K562 (cell line): ENCODE measurements around the gene SVIP. TPM values are rescaled to one million over a fixed set of nuclear protein-coding genes. Genes with fewer than 3 reads are reported as not detected.

Experiments
- ASH1L ChIP-seq: fragments of 450-650 bp; IDR thresholded peaks from 2 replicates; pipeline ENCODE4 v1.6.1; 2018; ENCODE audit warnings: borderline replicate concordance, mild to moderate bottlenecking, low read depth; ENCODE audit not compliant: partially characterized antibody
- CAMTA2 ChIP-seq: fragments of 250-450 bp; sonication (Bioruptor Pico); conservative IDR thresholded peaks from 2 replicates; pipeline ENCODE4 v1.5.1; 2022
- CBX1 ChIP-seq: sonication (generic); IDR thresholded peaks from 2 replicates; pipeline ENCODE4 v1.6.1; 2016; ENCODE audit warnings: antibody characterized with exemption, low read depth, mild to moderate bottlenecking
- CHCHD3 ChIP-seq: fragments of 250-450 bp; sonication (Bioruptor Pico); IDR thresholded peaks from 2 replicates; pipeline ENCODE4 v2.1.2; 2022; ENCODE audit warnings: mild to moderate bottlenecking
- COPS2 ChIP-seq: fragments of 450-650 bp; conservative IDR thresholded peaks from 2 replicates; pipeline ENCODE4 v1.6.1; 2016; ENCODE audit warnings: mild to moderate bottlenecking, moderate library complexity
- EP300 ChIP-seq: IDR thresholded peaks from 2 replicates; pipeline ENCODE4 v1.6.1; 2012; ENCODE audit warnings: low read length, improper control_type of control experiment
- FOXA1 ChIP-seq: fragments of 450-650 bp; IDR thresholded peaks from 2 replicates; pipeline ENCODE4 v1.6.1; 2016; ENCODE audit warnings: mild to moderate bottlenecking, borderline replicate concordance
- GTF2E2 ChIP-seq: fragments of 200-800 bp; sonication (Bioruptor generic); IDR thresholded peaks from 2 replicates; pipeline ENCODE4 v1.6.1; 2016; ENCODE audit warnings: missing genetic modification characterization, missing compliant biosample characterization
- KAT7 ChIP-seq: sonication (generic); formaldehyde crosslinking; IDR thresholded peaks from 2 replicates; pipeline ENCODE4 v1.8.0; 2022; ENCODE audit warnings: missing genetic modification reagents, mild to moderate bottlenecking, borderline replicate concordance
- MAX ChIP-seq: sonication (generic); formaldehyde crosslinking; IDR thresholded peaks from 2 replicates; pipeline ENCODE4 v1.9.0; 2022; ENCODE audit warnings: mild to moderate bottlenecking, missing genetic modification reagents
- MEF2A ChIP-seq: IDR thresholded peaks from 2 replicates; pipeline ENCODE4 v1.6.1; 2011; ENCODE audit warnings: low read depth, mild to moderate bottlenecking, low read length, moderate library complexity; ENCODE audit not compliant: control insufficient read depth
- MNT ChIP-seq, 2 experiments: fragments of 450-650 bp; conservative IDR thresholded peaks; 2 replicates each; pipeline ENCODE4 v1.6.1; 2017; ENCODE audit warnings: mild to moderate bottlenecking in 2 of 2, moderate library complexity in 2 of 2
- MTA3 ChIP-seq: fragments of 450-650 bp; formaldehyde crosslinking; IDR thresholded peaks from 2 replicates; pipeline ENCODE4 v1.6.1; 2017; ENCODE audit warnings: mild to moderate bottlenecking, borderline replicate concordance
- NFE2 ChIP-seq: IDR thresholded peaks from 2 replicates; pipeline ENCODE4 v1.6.1; 2014; ENCODE audit warnings: antibody characterized with exemption, low read depth
- POLR2A ChIP-seq: fragments of 450-650 bp; conservative IDR thresholded peaks from 2 replicates; pipeline ENCODE4 v1.6.1; 2016
- POLR2H ChIP-seq: IDR thresholded peaks from 2 replicates; pipeline ENCODE4 v1.6.1; 2016; ENCODE audit warnings: missing genetic modification characterization, low read depth, mild to moderate bottlenecking, control low read depth, missing compliant biosample characterization, moderate library complexity
- RFX7 ChIP-seq: fragments of 250-450 bp; sonication (Bioruptor Pico); IDR thresholded peaks from 2 replicates; pipeline ENCODE4 v1.5.1; 2021; ENCODE audit warnings: mild to moderate bottlenecking
- SNIP1 ChIP-seq: fragments of 450-650 bp; IDR thresholded peaks from 2 replicates; pipeline ENCODE4 v1.7.1; 2017; ENCODE audit warnings: low read depth, mild to moderate bottlenecking
- SP2 ChIP-seq: IDR thresholded peaks from 2 replicates; pipeline ENCODE4 v1.6.1; 2011; ENCODE audit warnings: mild to moderate bottlenecking, low read depth, low read length, moderate library complexity; ENCODE audit not compliant: poor library complexity, severe bottlenecking; ENCODE audit errors: extremely low read depth
- TAF7 ChIP-seq: fragments of 450-650 bp; IDR thresholded peaks from 2 replicates; pipeline ENCODE4 v1.6.1; 2016; ENCODE audit warnings: missing genetic modification characterization, missing compliant biosample characterization
- ZBED1 ChIP-seq: IDR thresholded peaks from 2 replicates; pipeline ENCODE4 v1.6.1; 2014
- ZBTB7A ChIP-seq: IDR thresholded peaks from 2 replicates; pipeline ENCODE4 v1.6.1; 2011; ENCODE audit warnings: low read depth, mild to moderate bottlenecking, low read length, moderate library complexity, borderline replicate concordance; ENCODE audit not compliant: control insufficient read depth
- ZKSCAN1 ChIP-seq: fragments of 150-350 bp; IDR thresholded peaks from 2 replicates; pipeline ENCODE4 v1.6.1; 2016; ENCODE audit warnings: low read depth, low read length
- ZNF165 ChIP-seq: fragments of 250-450 bp; sonication (Bioruptor Pico); IDR thresholded peaks from 2 replicates; pipeline ENCODE4 v1.4.0; 2020; ENCODE audit warnings: borderline replicate concordance
- ZNF316 ChIP-seq: fragments of 450-650 bp; IDR thresholded peaks from 2 replicates; pipeline ENCODE4 v1.6.1; 2016
- ZNF347 ChIP-seq: fragments of 450-650 bp; formaldehyde crosslinking; IDR thresholded peaks from 2 replicates; pipeline ENCODE4 v1.4.0; 2020; ENCODE audit warnings: low read depth, mild to moderate bottlenecking, moderate library complexity
- ZNF79 ChIP-seq: fragments of 250-450 bp; sonication (Bioruptor Pico); IDR thresholded peaks from 2 replicates; pipeline ENCODE4 v1.4.0; 2020; ENCODE audit warnings: low read depth, mild to moderate bottlenecking, moderate library complexity
- polyA plus RNA-seq, 8 experiments: library from polyadenylated mRNA; depleted of rRNA in 4 of 8; stranded (reverse) in 5 of 8; unstranded in 3 of 8; fragments of >200 nt; fragmentation: Nextera tagmentation in 2 of 8; fragmentation: Illumina TruSeq in 1 of 8; extraction: Ambion mirVana in 2 of 8; extraction: Trizol in 1 of 8; gene quantifications; 2 replicates each; pipeline versions ENCODE4 v1.2.1 to v1.2.3, GENCODE V29; 2011 to 2014; ENCODE audit warnings: inconsistent platforms in 1 of 8, missing spikeins in 1 of 8
- total RNA-seq, 7 experiments: library from RNA; depleted of rRNA in 6 of 7; stranded (reverse); fragments of >200 nt in 6 of 7; fragmentation: Illumina TruSeq in 2 of 7; extraction: Trizol in 2 of 7; gene quantifications; 2 replicates each; pipeline versions ENCODE4 v1.2.1 to v1.2.3, GENCODE V29; 2011 to 2021; ENCODE audit warnings: low replicate concordance in 1 of 7

The SVIP gene
- total and polyA plus RNA-seq, 9 of the 15 experiments (the other 6 are each of a cell fraction or from before 2014, with no cell fraction given), result 17.9 to 62.5 (median 47.5) TPM

GRCh38 chr11:22829231-22830081 lies at the start of gene SVIP (continued):
- TF ChIP-seq SNIP1 (no peak), CAMTA2 (no peak), ZKSCAN1 (peak; percentile 23; the same call in 1 of the 2 replicates), POLR2A (peak; percentile 84), COPS2 (no peak), MTA3 (peak; percentile 22; the same call in 1 of the 2 replicates), GTF2E2 (tag) (peak; percentile 43; the same call in 1 of the 2 replicates), ZNF316 (no peak), CHCHD3 (no peak), ZNF79 (CRISPR knock-in tag) (no peak), SP2 (no peak), MAX (CRISPR knock-in tag) (0 out of 2 replicates have a peak, but pooled peaks have one; percentile 10), ZNF165 (CRISPR knock-in tag) (no peak), ZNF347 (CRISPR knock-in tag) (no peak), ASH1L (no peak), ZBED1 (no peak), NFE2 (no peak), KAT7 (CRISPR knock-in tag) (no peak), TAF7 (tag) (no peak), MNT (conservative IDR thresholded peaks at IDR 0.05) (peak in 1 of 2 experiments; percentile 58; a peak in 1 of 4 replicates), MEF2A (no peak), CBX1 (peak; percentile 53; the same call in 1 of the 2 replicates), POLR2H (tag) (0 out of 2 replicates have a peak, but pooled peaks have one; percentile 3), RFX7 (no peak), EP300 (no peak), ZBTB7A (peak; percentile 39; the same call in 1 of the 2 replicates), FOXA1 (no peak)
